Stimulated activated CD8-positive, alpha-beta memory T cell treated with anti-CD3 and anti-CD28 coated beads, Interleukin-4, amount 100 ng/mL, for 4 hours (primary cell): ENCODE results near the gene MVB12B.

Experiments used
- DNase-seq, 2 donors: peaks; one replicate each; pipeline ENCODE4 v3.0.0-alpha.2; 2020; ENCODE audit warnings: low read depth in 2 of 2, low spot score in 1 of 2

The MVB12B gene

DNA sequence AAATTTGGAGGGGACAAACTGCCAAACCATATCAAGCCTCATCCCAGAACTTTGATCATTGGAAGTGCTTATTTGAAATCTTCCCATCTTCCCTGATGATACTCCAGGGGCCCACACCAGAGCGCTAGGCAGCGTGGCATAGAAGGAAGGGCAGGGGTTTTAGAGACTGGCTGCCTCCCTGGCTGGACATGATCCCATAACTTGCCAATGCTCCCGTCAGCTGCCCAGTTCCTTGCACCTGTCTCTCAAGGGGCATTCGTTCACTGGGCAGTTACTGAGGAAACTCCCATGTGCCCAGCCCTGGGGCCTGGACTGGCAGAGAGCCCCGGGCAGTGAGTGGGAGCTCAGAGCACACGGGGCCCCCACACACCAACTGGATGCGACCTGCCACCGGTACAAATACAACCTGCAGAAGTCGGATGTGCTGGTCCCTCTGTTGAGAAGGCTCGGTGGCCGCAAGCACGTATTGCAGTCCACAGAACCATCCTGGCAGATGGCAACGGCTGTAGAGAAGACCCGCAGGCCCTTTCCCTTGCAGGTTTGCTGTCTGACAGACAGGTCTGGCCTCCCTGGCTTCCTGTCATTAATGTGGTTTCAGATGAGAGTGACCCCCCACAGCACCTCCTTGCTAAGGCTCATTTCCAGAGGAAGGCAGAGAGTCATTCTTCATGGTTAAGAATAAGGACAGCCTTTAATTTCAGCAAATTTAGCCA is 122.4 kb downstream of the MVB12B start:
- no peak for DNase-seq

DNA sequence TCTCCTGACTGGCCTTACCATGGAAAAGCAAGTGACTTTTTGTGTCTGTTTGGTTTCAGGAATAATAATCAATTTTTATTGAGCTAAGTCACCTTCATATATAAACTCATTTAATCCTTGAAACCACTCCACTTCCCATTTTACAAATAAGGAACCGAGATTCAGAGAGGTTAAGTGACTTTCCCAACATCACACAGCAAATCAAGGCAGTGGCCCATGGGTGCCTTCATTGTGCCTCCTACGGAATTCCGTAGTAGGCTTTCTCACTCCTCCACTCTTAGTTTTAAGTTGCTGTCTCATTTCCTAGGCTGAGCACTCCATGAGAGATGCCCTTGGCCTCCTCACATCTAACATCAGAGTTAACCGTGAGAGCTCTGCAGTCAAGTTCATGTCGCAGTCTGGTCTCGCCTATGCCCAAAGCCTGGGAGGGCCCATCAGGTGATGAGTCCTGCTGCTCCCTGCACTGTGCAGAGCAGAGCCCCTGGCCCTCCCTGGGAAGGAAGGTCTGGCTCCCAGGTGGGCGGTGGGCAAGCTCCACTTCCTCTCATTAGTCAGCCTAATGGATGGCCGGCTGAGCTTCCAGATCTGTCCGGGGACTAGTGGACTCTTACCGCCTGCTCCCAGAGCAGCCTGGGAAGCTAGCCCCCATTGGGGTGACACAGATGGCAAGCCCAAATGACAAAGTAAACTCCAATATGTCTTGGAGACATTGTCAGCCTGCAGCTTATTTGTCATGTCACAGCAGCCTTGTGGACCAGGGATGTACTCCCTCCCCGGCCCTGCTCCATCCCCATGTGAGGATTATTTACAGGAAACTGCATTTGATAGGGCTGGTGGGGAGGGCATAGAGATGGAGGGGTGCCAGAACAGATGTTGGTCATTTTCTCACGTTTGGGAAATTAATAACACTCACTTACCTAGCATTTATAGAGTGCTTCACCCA is 123.4 kb downstream of the MVB12B start:
- no peak for DNase-seq

DNA sequence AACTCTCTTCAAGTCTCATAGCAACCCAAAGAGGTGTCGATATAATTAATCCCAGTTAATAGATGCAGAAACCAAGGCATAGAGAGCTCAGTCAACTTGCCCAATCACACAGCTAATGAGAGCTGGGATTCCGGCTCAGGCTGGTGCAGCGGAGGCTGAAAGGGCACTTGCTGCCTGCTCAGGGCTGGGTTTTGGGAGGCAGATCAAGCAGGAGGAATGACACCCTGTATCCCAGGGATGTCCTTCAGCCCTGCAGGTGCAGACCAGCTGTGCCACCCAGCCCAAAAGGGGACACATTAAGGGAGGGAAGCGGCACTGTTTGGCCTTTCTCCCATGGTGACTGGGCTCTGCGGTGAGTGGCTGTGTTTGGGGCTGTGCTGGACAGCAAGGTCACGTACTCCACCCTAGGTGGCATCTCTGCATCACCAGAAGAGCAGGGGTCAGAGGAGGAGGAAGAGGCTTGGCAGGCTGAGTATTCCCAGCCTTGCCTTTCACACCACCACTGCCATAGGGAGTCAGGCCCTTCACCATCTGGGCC is 124.1 kb downstream of the MVB12B start:
- no peak for DNase-seq

DNA sequence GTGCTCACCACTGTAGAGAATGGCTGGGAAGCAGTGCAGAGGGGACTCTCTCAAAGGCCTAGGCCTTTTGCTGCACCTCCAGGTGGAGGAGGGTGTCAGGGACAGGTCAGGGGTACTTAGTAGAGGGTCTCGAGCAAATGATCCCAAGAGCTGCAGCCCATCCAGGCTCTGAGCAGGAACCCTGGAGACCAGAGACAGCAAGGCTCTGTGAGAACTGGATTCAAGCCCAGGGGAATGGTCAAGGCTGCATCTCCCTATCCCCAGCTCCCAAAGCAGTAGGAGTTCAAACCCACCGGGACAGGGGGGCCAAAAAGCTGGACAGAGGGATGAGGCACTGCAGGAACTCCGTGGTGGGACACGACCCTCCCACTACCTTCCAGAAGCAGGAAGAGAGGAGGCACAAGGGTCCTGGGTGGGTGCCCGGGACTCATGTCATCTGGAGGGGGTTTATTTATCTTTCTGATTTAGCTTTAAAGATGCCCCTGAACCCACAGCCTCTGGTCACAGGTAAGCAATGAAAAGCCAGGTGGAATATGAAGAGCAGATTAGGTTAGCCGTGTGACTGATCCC is 124.8 kb downstream of the MVB12B start:
- no peak for DNase-seq

DNA sequence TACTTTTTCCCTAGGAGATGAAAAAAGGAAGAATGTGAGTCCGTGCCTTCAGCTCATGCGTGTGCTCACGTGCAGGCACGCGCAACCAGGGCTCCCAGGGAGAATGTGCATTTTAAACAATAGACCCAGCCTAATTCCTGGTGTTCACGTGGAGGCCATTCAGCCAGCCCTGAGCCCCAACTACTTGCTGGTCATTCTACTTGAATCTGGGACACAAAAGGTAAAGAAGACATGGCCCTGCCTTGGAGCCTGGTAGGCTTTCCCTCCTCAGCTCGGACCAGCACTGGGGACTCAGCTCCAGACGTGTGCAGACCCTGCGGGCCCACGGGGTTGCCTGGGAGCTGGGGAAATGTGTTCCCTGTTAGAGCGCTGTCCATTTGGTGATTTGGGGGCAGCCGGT is 125.5 kb downstream of the MVB12B start:
- no peak for DNase-seq

DNA sequence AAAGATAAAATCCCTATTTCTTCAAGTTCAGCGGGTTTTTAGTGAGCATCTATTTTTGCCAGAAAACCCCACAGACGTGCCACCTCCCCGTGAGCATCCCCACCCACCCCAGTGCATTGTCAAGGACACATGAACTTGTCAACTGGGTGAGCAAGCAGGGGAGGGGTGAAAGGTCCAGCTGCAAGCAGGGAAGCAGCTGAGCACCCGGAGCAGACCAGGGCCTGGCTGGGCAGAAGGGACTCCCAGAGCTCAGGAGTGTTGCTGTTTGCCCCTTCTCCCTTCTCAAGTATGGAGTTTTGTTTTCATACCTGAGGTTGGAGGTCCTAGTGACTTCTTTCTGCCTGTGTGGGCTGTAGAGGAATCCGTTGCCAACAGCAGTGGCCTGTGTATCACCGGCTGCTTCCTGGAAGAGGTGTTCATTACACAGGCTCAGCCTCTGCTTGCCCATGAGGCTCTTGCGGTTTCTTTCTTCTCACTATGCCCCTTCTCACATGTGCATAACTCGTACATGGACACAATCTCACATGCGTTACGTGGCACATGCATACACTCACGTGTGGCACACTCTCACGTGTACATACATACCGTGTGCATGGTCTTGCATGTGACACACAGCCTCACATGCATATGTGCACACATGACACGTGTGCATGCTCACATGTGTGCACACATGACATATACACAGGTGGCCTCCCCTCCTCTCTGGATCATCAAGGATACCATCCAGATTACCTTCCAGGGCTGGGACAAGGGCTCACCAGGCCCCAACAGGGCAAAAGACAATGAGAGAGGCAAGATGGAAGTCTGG is 126.7 kb downstream of the MVB12B start:
- DNase-seq: no peak

GRCh38 chr9:126454215-126454614 is 127.6 kb downstream of the MVB12B start:
- no peak for DNase-seq

DNA sequence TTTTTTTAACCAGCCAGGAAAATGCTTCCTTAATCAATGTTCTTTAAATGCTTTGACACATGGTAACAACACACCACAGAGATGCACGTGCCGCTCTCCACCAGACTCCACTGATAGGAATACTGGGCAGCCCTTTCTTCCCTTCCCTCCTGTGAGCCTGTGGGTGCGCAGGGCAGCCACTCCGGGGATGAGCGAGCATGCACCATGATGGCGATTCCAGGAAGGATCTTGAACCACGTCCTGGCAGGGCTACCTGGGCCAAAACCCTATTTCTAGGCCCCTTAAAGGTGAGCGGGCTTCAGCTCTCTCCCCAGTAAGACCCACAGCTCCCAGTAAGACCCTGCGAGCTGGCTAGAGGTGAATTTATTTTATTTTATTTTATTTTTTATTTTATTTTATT is 128.2 kb downstream of the MVB12B start:
- no peak for DNase-seq

- no peak for DNase-seq
These were observed 130.0 kb downstream of the MVB12B start for GRCh38 chr9:126456441-126457174.

DNA sequence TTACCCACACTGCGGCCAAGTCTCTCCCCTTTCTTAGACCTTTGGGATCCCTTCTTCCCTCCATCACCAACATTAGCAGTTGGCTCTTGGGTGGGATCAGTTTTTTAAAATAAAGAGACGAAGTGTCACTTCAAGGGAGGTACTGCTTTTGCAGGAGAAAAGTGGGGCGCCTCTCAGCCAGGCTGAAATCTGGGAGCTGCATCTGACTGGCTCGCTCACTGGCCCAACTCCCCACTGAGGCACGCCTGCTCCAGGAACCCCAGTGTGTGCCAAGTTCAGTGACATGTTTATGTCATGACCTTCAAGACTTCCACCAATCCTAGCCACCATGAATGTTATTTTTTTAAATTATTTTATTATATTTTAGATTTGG is 130.5 kb downstream of the MVB12B start:
- no peak for DNase-seq

DNA sequence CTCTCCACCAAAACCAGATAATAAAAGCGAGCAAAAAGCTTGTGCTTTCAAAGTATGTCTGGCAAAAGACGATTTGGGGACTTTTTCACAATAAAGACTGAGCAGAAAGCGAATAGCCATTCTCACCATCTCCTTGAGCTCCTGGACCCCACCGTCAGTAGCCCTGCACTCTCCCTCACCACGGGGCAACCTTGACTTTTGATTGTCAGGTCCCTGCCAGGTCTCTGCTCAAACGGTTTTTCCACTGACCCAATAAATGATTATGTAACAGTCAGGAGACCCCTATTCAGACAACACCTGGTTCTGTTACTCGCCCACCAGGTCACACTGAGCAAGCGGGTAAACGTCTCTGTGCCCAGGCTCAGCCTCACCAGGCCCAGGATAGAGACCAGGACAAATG is 131.3 kb downstream of the MVB12B start:
- DNase-seq: no peak

- DNase-seq: no peak
These were observed 132.5 kb downstream of the MVB12B start for GRCh38 chr9:126459126-126459525.

DNA sequence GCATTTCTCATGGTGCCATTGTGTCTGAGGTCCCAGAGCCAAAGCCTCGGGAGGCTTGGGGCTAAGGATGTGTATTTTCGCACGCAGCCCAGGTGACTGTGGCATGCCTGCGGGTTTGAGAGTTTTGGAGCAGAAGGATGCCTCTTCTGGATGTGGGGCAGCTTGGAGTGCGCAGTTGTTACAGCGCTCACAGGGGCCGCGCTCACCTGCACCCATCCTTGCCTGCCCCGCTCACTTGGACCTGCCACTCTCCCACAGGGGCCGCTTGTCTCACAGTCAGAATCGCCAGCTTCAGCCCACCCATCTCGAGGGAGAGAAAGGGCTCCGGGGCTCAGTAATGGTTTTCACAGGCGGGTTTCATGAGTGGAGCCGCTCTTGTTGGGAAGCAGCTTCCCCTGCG is 132.9 kb downstream of the MVB12B start:
- DNase-seq: no peak

DNA sequence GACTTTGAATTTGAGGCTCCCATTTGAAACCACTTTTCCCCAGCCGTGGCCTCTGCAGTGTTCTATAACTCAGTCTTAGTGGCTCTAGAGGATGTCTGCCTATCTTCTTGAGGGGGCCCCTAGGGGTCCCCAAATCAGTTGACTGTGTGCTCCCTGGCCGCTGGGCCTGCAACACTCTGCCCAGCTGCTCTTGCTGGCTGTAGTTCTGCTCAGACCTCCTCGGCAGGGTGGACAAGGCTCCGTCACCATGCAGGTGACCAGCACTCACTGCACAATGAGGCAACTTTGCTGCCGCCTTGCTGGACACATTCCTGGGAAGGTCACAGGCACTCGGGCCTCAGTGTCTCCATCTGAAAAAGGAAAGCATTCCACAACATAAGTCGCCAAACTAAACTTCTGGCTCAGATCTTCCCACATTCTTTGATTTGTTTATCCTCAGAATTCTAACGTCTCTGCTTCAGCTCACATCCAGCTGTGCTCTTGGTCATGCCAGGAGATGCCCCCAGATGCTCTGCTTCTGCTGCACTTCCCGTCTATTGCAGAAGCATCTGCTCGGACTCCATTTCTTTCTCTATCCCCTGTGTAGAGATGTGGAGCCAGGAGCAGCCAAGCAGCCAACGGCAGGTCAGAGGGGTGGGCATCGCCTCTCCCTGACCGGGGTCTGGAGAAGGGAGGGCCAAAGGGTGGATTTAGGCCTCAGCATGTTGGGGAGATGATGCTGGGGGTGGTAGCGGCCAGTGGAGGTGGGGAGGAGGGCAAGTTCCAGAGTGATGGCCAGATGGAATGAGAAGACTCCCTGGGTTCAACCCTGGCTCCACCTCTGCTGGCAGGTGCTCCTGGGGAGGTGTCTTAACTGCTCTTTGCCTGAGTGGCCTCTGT is 133.6 kb downstream of the MVB12B start:
- DNase-seq: no peak

GRCh38 chr9:126461029-126461428 is 134.4 kb downstream of the MVB12B start:
- no peak for DNase-seq

DNA sequence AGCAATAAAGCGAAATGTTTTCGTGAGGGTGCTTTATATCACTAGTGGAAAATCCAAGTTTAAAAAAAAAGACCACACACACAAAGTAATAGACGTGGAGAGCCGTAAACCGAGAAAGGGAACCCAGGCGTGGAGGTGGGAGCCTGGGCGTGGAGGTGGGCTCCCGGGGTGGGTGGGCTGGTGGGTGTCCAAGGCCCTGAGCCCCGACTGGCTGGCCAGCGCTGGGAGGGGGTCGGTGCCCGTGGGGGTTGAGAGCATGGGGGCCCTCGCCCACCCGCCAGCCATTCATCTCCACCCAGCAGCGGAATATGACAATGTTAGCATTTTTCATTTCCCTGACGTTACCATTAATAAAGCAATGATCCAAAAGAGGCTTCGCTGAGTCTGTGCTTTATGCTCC is 135.0 kb downstream of the MVB12B start:
- DNase-seq: no peak

DNA sequence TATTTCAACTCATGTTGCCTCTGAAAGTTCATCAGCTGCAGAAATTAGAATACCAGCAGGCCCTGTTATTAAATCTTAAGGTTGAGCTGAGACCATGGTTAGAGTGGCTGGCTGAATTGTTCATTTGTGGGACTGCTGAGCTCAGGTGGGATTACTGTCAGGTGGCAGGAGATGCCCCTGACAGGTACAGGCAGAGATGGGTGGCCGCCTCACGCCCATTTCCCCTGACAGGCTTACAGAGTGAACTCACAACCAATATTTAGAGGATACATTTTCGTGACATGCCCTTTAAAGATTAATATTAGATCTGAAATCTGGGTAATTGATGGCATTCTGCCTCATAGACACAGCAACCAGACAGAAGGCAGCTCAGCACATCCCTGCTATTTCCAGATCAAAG is 136.0 kb downstream of the MVB12B start:
- DNase-seq: no peak

DNA sequence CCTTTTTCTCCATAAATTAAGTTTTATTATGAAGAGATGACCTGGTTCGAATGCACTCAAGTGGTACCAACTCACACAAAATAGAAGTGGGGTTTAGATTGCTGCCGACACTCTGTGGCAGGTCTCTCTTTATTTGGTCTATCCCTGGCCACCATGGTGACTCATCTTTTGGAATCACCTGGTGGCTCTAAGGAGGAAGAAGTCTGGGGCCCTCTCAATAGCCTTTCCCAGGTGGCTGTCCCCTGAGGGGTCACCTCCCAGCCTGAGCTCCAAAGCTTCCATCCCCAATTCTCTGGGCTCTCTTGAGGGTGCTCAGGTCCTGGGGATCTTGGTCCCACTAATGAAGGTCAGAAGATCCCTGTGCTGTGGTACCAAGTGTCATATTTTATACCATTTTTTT is 136.8 kb downstream of the MVB12B start:
- DNase-seq: no peak

DNA sequence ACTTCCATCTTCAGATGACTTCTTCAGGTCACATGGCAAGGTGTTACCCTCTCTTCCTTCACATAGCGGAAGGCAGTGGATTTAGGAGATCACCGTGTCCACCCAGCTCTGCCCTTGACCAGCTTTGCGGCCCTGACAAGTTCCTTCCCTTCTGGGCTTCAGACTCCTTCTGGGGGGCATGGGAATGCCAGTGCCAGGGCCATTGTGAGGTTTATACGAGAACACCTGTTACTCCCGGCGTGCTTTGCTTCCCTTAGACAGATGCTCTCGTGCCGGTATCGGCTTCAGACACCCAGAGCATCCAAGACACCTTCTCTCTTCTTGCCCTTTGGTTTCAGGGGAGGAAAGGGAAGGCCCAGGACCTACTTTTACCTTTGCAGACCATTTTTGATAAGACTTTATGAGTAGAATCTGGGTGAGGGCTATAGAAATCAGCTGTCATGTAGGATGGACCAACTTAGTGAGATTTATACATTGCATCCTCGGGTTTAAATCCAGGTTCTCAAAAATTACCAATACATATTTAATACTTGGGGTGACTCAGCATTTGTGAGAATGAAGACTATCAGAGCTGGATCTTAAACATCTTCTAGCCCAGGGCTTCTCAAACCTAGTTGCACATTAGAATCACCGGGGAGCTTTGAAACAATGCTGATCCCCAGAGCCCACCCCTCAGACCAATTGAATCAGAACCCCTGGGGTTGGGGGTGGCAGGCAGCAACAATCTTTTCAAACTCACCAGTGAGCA is 138.2 kb downstream of the MVB12B start:
- DNase-seq: no peak
